ENCODE measurements around the gene FAM20C. TPM values are rescaled to one million over a fixed set of nuclear protein-coding genes. Genes with fewer than 3 reads are reported as not detected.

The FAM20C gene
- total RNA-seq, 3 donors from 2014 or later, result 20.7 to 47.7 (median 26.5) TPM

DNA sequence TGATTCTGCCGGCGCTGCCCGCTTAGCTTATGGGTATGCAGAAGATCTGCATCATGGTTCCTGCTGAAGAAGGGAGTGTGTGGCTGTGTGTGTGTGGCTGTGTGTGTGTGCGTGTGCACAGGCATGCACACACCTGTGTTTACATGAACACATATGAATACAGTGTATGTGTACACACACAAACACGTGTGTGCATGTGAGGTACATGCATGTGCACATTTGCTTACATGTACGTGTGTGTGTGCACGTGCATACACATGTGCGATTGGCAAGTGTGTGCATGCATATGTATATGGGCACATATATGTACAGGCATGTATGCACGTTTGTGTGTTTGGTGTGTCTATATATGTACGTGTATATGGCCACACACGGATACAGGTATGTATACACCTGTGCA is 16.4 kb upstream of the FAM20C start:
- no peaks in the 10 kb centered on the region for H3K4me1 ChIP-seq (ENCODE audit: low read depth)
- no peak for TF ChIP-seq CTCF (IDR thresholded peaks at IDR 0.05)
- no peaks in the 10 kb centered on the region for H3K9me3 ChIP-seq
- no peaks in the 10 kb centered on the region for H3K36me3 ChIP-seq (ENCODE audit: low read depth)
- DNase-seq, result no peak
- no peak for ATAC-seq
- H3K4me3 ChIP-seq, result no peak overlapping the region
- intact Hi-C loops (cut with DNase I, micrococcal nuclease), result no loop called here

- no peak for DNase-seq
- no peaks in the 10 kb centered on the region for H3K36me3 ChIP-seq (ENCODE audit: low read depth)
- ATAC-seq, result no peak
- no peaks in the 10 kb centered on the region for H3K9me3 ChIP-seq
- intact Hi-C loops (cut with DNase I, micrococcal nuclease), result no loop called here
- H3K4me3 ChIP-seq, result no peak overlapping the region
- H3K4me1 ChIP-seq (ENCODE audit: low read depth), result no peaks in the 10 kb centered on the region
- no peak for TF ChIP-seq CTCF (IDR thresholded peaks at IDR 0.05)
These were observed 16.0 kb upstream of the FAM20C start for GRCh38 chr7:176381-176780.

GRCh38 chr7:176786-177459 is 15.4 kb upstream of the FAM20C start:
- intact Hi-C loops (cut with DNase I, micrococcal nuclease), result no loop called here
- H3K9me3 ChIP-seq, result no peaks in the 10 kb centered on the region
- DNase-seq (no peak), ATAC-seq (no peak)
- H3K4me3 ChIP-seq, result no peak overlapping the region
- no peak for TF ChIP-seq CTCF (IDR thresholded peaks at IDR 0.05)
- H3K36me3 ChIP-seq (ENCODE audit: low read depth), result no peaks in the 10 kb centered on the region
- H3K4me1 ChIP-seq (ENCODE audit: low read depth), result no peaks in the 10 kb centered on the region

DNA sequence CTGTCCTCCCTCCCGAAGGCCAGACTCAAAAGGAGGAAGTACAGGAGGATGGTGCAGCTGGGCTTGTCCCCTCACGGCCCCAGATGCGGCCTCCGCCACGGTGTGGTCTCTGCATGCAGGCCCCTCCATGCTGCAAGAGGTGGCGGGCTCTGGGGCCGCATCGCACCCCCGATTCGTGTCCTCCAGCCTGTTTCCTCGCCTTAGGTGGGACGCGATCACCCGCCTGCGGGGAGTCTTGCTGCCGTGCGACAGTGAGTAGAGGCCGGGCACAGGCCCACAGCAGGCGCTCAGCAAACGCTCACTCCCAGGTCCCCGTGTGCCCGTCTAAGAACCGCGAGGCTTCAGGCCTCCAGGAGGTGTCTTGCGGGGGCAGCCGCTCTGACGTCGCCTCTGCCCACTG is 13.9 kb upstream of the FAM20C start:
- intact Hi-C loops (cut with DNase I, micrococcal nuclease), result no loop called here
- Histone ChIP-seq H3K4me1 (ENCODE audit: low read depth) (no peaks in the 10 kb centered on the region), H3K4me3 (no peak overlapping the region), H3K36me3 (ENCODE audit: low read depth) (no peaks in the 10 kb centered on the region), H3K9me3 (no peaks in the 10 kb centered on the region)
- TF ChIP-seq CTCF (IDR thresholded peaks at IDR 0.05), result no peak
- DNase-seq, result no peak
- ATAC-seq, result no peak

- TF ChIP-seq CTCF (IDR thresholded peaks at IDR 0.05), result no peak
- intact Hi-C loops (cut with DNase I, micrococcal nuclease), result no loop called here
- Histone ChIP-seq H3K36me3 (ENCODE audit: low read depth) (no peaks in the 10 kb centered on the region), H3K9me3 (no peaks in the 10 kb centered on the region), H3K4me1 (ENCODE audit: low read depth) (no peaks in the 10 kb centered on the region), H3K4me3 (no peak overlapping the region)
- ATAC-seq (peak; percentile 12), DNase-seq (no peak)
These were observed 13.1 kb upstream of the FAM20C start for GRCh38 chr7:179209-179681.
